Fibroblast of skin of scalp (primary cell): ENCODE results near the gene NOP10.
A peak's percentile ranks its signal among the peaks of the same experiment; 100 is the strongest.

Source experiments
- DNase-seq: peaks from one replicate; pipeline ENCODE4 v3.0.0-alpha.2; 2013

NOP10 gene

GRCh38 chr15:34330279-34330678 lies 12.7 kb downstream of the NOP10 start:
- DNase-seq, result no peak

- DNase-seq, result no peak
Measured at GRCh38 chr15:34329006-34329405, 13.9 kb downstream of the NOP10 start.

GRCh38 chr15:34327906-34328305 lies 15.0 kb downstream of the NOP10 start:
- no peak for DNase-seq

GRCh38 chr15:34325368-34325767 lies 17.6 kb downstream of the NOP10 start:
- no peak for DNase-seq

GRCh38 chr15:34324933-34325332 lies 18.0 kb downstream of the NOP10 start:
- no peak for DNase-seq

- DNase-seq, result no peak
Measured at GRCh38 chr15:34323217-34323616, 19.7 kb downstream of the NOP10 start.

- peak; percentile 67 for DNase-seq
Measured at GRCh38 chr15:34318277-34319079, 24.5 kb downstream of the NOP10 start.

GRCh38 chr15:34314491-34315490 lies 28.1 kb downstream of the NOP10 start:
- DNase-seq, result no peak

- no peak for DNase-seq
Measured at GRCh38 chr15:34311563-34311962, 31.4 kb downstream of the NOP10 start.

- DNase-seq, result peak; percentile 75
Measured at GRCh38 chr15:34304613-34305012, 38.3 kb downstream of the NOP10 start.

- DNase-seq, result no peak
Measured at GRCh38 chr15:34301058-34301457, 41.9 kb downstream of the NOP10 start.

GRCh38 chr15:34297059-34297458 lies 45.9 kb downstream of the NOP10 start:
- DNase-seq, result peak; percentile 15

GRCh38 chr15:34292621-34293020 lies 50.3 kb downstream of the NOP10 start:
- DNase-seq, result no peak
